OCI-LY1 (cell line): ENCODE results near the gene EPYC.

ENCODE experiments used
- EZH2 ChIP-seq: fragments of 200-600 bp; sonication (generic), shearing (Covaris generic); IDR thresholded peaks from 2 replicates; pipeline ENCODE4 v1.8.0; 2017; ENCODE audit warnings: borderline replicate concordance, mixed run types, mild to moderate bottlenecking, antibody characterized with exemption, low read length, moderate library complexity, mixed read lengths
- TF ChIP-seq, protein P1 (sequence below): fragments of 200-600 bp; sonication (generic), shearing (Covaris generic); IDR thresholded peaks from 2 replicates; pipeline ENCODE4 v1.5.1; 2017; ENCODE audit warnings: mild to moderate bottlenecking, antibody characterized with exemption, low read length, moderate library complexity, mixed read lengths

- TF ChIP-seq, protein P1, sequence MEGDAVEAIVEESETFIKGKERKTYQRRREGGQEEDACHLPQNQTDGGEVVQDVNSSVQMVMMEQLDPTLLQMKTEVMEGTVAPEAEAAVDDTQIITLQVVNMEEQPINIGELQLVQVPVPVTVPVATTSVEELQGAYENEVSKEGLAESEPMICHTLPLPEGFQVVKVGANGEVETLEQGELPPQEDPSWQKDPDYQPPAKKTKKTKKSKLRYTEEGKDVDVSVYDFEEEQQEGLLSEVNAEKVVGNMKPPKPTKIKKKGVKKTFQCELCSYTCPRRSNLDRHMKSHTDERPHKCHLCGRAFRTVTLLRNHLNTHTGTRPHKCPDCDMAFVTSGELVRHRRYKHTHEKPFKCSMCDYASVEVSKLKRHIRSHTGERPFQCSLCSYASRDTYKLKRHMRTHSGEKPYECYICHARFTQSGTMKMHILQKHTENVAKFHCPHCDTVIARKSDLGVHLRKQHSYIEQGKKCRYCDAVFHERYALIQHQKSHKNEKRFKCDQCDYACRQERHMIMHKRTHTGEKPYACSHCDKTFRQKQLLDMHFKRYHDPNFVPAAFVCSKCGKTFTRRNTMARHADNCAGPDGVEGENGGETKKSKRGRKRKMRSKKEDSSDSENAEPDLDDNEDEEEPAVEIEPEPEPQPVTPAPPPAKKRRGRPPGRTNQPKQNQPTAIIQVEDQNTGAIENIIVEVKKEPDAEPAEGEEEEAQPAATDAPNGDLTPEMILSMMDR, result no peak
- TF ChIP-seq EZH2, result no peak
These were observed 83.2 kb downstream of the EPYC start for GRCh38 chr12:90921536-90921935.
